Stomach (tissue), 4 donors: Measurements from ENCODE around the gene STAC2.

Source experiments
- EP300 ChIP-seq: sonication (generic); formaldehyde crosslinking; IDR thresholded peaks from one replicate; pipeline ENCODE4 v1.6.1; 2017; ENCODE audit warnings: antibody characterized with exemption
- POLR2A ChIP-seq, 4 donors: fragments of 450-650 bp; IDR thresholded peaks; one replicate each; pipeline ENCODE4 v1.6.1; 2016; ENCODE audit warnings: antibody characterized with exemption in 4 of 4, control low read depth in 2 of 4, mild to moderate bottlenecking in 1 of 4, moderate library complexity in 1 of 4
- POLR2AphosphoS5 ChIP-seq, 3 donors: sonication (generic); formaldehyde crosslinking; IDR thresholded peaks; one replicate each; pipeline ENCODE4 v1.6.1; 2016; ENCODE audit warnings: antibody characterized with exemption in 3 of 3
- TF ChIP-seq, protein P1 (sequence below), 7 experiments: fragments of 450-650 bp in 4 of 7; fragments of 200-600 bp in 3 of 7; sonication (generic) in 3 of 7; IDR thresholded peaks; one replicate each; pipeline ENCODE4 v1.5.1; 2016 to 2019; ENCODE audit warnings: antibody characterized with exemption in 7 of 7, control low read depth in 2 of 7, mild to moderate bottlenecking in 1 of 7

DNA sequence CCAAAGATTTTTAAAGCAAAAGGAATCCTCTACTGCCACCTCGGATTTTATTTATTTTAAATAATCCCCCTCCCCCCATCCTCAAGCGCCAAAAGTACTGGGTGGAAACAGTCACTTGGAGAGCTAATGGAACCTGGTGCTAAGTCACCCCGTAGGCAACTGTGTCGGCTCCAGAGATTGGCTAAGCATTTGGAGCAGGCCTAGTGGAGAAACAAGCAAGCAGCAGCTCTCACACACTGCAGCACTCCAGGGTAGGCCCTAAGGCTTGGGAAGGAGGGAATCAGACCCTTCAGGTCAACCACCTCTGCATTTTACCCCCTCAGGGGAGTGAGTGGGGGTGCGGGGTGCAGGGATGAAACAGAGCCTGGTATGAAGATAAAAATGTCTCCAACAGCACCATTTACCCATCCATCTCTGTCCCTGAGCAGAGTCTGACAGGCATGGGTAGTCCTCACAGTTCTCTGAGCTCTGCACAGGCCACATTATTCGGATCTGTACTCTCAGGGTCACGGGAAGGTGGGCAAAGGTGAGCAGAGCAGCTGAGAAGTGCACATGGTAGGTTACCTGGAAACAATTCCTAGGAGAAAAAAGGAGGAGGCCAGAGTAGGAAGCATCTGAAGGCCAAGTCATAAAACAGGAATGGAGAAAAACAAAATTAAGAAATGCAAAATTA is 27.2 kb upstream of the STAC2 start:
- TF ChIP-seq, protein P1, sequence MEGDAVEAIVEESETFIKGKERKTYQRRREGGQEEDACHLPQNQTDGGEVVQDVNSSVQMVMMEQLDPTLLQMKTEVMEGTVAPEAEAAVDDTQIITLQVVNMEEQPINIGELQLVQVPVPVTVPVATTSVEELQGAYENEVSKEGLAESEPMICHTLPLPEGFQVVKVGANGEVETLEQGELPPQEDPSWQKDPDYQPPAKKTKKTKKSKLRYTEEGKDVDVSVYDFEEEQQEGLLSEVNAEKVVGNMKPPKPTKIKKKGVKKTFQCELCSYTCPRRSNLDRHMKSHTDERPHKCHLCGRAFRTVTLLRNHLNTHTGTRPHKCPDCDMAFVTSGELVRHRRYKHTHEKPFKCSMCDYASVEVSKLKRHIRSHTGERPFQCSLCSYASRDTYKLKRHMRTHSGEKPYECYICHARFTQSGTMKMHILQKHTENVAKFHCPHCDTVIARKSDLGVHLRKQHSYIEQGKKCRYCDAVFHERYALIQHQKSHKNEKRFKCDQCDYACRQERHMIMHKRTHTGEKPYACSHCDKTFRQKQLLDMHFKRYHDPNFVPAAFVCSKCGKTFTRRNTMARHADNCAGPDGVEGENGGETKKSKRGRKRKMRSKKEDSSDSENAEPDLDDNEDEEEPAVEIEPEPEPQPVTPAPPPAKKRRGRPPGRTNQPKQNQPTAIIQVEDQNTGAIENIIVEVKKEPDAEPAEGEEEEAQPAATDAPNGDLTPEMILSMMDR (IDR thresholded peaks at IDR 0.05) = no peak
- TF ChIP-seq POLR2A (IDR thresholded peaks at IDR 0.05) = no peak
- TF ChIP-seq EP300 = no peak
- TF ChIP-seq POLR2AphosphoS5 (IDR thresholded peaks at IDR 0.05) = no peak
